ENCODE measurements around the gene GNB2.
"Not testable (repeated sequence)": the region's sequence is repeated elsewhere in the genome, so short reads cannot be mapped to it uniquely, and the experiment has no call there.

GNB2 gene

DNA sequence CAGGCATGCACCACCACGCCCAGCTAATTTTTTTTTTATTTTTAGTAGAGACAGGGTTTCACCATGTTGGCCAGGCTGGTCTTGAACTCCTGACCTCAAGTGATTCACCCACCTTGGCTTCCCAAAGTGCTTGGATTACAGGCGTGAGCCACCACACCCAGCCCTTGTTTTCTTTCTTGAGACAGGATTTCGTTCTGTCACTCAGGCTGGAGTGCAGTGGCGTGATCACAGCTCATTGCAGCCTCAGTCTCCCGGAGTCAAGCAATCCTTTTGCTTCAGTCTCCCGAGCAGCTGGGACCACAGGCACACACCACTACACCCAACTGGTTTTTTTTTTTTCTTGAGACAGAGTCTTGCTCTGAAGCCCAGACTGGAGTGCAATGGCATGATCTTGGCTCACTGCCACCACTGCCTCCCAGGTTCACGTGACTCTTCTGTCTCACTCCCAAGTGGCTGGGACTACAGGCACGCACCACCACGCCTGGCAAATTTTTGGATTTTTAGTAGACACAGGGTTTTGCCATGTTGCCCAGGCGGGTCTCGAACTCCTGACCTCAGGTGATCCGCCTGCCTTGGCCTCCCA lies 11.3 kb upstream of the GNB2 start:
- DNase-seq (ENCODE audit: extremely low read depth in 1 of 2, low read depth in 1 of 2), result not testable (repeated sequence)

DNA sequence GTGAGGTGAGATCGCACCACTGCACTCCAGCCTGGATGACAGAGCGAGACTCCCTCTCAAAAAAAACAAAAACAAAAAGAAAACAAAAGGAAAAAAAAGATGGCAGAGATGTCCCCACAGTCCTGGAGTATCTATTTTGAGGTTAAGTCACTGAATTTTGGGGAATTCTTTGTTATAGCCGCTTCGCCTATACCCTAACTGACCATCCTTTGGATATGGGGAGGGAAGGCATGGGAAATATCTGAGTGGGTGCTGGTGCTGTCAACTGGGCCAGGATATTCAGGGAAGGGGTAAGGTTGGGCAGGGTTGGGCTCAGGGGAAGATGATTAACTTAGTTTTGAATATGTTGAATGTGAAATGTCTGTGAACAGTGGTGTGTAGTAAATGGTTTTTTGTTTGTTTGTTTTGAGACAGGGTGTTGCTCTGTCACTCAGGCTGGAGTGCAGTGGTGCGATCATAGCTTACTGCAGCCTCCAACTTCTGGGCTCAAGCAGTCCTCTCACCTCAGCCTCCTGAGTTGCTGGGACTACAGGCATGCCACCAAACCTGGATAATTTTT lies 8.3 kb upstream of the GNB2 start:
- no peak for DNase-seq (ENCODE audit: extremely low read depth in 1 of 2, low read depth in 1 of 2)

DNA sequence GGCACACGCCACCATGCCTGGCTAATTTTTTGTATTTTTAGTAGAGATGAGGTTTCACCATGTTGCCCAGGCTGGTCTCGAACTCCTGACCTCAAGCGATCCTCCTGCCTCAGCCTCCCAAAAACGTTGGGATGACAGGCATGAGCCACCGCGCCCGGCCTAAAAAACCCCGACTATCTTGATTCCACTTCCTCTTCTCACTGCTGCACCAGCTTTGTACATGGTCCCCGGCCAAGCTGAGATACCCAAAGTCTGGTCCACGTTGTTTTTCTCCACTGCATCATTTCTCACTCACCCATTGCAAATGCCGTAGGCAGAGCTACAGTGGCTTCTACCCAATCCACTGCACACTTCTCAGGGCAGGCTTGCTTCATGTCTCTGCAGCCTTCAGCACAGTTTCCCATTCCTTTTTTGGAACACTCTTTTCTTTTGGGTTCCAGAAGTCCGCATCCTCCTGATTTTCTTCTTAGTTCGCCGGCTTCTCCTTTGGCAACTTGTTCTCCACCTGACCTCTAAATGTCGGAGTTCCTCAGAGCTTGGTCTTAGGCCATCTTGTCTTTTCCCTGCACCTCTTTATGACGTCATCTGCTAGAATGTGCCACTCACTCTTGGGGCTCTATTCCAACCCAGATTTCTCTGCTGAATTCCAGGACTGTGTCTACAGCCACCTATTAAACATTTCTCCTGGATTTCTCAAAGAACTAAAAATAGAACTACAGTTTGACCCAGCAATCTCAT lies 6.0 kb upstream of the GNB2 start:
- no peak for DNase-seq (ENCODE audit: extremely low read depth in 1 of 2, low read depth in 1 of 2)

DNA sequence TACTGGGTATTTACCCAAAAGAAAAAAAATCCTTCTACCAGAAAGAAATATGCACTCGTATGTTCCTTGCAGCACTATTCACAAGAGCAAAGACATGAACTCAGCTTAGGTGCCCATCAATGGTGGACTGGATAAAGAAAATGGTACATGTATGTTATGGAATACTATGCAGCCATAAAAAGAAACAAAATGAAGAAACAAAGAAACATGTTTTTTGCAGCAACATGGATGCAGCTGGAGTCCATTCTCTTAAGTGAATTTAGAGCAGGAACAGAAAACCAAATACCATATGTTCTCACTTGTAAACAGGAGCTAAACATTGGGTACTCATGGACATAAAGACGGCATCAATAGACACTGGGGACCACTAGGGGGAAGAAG lies 5.5 kb upstream of the GNB2 start:
- DNase-seq (ENCODE audit: extremely low read depth in 1 of 2, low read depth in 1 of 2), result no peak

DNA sequence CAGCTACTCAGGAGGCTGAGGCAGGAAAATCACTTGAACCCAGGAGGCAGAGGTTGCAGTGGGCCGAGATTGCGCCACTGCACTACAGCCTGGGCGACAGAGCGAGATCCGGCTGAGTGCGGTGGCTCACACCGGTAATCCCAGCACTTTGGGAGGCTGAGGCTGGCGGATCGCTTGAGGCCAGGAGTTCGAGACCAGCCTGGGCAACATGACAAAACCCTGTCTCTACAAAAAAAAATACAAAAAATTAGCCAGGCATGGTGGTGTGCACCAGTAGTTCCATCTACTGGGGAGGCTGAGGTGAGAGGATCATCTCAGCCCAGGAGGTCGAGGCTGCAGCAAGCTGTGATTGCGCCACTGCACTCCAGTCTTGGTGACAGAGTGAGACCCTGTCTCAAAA lies 4.4 kb upstream of the GNB2 start:
- not testable (repeated sequence) for DNase-seq (ENCODE audit: extremely low read depth in 1 of 2, low read depth in 1 of 2)

DNA sequence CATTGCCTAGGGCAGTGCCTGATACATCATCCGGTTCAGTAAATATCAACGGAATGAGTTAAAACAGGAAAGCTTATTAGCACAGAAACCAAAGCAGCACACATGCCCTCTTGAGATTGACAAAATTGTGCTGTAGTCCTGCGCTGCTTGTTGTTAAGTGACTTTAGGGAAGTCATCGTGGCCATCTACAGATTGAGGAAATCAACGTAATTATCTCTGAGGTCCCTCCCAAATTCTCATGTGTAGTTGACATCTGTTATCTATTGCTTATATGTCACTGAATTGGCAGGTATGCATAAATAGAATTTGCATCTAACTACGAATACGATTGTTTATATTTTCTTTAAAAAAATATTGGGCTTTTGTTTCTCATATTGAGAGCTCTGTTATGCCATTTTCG lies 3.5 kb upstream of the GNB2 start:
- DNase-seq (ENCODE audit: extremely low read depth in 1 of 2, low read depth in 1 of 2), result no peak

DNA sequence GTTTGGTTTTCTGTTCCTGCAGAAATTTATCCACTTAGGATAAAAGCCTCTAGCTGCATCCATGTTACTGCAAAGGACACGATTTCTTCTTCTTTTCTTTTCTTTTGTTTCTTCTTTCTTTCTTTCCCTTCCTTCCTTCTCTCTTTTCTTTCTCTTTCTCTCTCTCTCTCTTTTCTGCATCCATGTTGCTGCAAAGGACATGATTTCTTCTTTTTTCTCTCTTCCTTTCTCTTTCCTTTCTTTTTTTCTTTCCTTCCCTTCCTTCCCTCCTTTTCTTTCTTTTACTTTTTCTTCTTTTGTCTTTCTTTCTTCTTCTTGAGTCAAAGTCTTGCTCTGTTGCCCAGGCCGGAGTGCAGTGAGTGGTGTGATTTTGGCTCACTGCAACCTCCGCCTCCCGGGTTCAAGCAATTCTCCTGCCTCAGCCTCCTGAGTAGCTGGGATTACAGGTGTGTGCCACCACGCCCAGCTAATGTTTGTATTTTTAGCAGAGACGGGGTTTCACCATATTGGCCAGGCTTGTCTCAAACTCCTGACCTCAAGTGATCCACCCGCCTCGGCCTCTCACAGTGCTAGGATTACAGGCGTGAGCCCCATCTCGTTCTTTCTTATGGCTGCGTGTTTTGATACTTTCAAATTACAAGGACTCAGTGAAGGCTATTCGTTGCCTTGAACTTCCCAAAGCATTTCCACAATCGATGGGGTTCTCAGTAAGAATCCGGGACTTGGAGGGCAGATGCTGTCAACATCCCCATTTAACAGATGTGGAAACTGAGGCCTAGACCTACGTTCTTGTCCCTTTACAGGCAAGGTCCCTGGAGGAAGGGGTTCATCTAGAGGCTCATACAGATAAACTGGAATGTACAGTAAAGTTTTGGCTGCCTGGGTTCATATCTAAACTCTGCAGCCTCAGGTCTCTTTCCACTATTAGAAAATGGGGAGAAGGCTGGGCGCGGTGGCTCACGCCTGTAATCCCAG lies 1.9 kb upstream of the GNB2 start:
- DNase-seq (ENCODE audit: extremely low read depth in 1 of 2, low read depth in 1 of 2), result no peak

DNA sequence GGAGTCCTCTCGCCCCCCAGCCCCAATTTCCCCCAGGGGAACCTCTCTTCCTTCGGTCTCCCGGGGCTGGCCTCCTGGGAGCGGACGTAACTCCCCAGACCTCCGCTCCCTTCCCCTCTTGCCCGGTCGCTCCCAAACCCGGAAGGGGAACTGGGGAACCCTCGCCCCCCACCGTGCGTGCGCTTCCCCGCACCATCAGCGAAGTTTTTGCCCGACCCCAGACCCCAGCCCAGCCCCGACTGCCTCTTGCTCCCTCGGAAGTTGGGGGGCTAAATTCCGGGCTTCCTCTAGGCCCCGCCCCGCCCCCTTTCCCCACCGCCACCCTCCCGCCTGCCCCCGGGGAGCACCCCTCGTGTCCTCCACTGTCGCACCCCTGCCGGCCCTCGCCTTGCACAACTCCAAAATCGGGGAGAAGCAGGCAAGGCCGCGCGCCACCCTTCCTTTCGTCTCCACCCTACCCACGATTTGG lies 436 bp downstream of the GNB2 start:
- no peak for DNase-seq (ENCODE audit: extremely low read depth in 1 of 2, low read depth in 1 of 2)

DNA sequence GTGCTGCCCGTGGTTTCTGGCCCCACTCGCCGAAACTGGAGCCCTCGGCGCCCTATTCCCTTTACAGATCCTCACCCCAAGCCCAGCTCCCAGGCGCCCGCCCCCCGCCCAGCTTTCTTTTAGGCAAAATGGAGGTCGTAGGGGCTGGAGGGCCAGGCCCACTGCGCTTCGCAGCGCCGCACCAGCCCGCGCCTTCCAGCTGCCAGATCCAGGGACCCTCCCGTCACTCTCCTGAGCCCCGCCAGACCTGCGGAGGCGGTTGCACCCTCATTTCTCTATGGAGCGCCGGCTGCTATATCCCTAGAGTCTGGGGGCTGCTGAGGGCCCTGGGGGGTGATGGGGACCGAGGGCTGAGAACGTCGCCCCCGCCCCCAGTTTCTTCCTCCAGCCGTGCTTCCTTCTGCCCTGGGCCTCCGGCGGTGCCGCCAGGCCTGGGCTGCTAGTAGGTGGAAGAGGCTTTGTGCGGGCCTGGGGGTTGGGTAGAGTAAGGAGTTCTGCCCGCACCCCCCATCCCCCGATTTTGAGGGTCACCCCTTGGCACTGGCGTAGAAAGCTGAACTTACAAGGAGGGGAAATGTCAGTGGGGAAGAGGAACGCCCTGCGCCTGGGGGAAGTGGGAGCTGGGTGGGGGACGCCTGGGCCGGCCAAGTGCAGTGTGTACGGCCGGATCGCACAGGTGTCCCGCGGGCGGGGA lies 1.0 kb downstream of the GNB2 start:
- no peak for DNase-seq (ENCODE audit: extremely low read depth in 1 of 2, low read depth in 1 of 2)

DNA sequence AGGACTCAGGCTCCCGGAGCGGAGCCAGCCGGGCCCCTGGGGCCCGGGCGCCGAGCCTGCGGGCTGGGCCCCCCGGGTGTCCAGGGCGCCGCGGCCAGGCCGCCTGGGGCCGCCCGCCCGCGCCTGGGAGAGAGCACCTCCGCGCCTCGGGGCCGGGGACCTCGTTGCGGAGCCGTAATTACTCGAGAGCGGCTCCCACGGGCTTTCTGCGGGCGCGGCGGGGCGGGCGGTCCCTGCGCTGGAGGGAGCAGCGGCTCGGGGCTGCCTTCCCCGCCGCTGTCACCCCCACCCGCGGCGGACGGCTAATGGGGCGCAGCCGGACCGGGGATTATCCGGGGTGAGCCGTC lies 1.5 kb downstream of the GNB2 start:
- no peak for DNase-seq (ENCODE audit: extremely low read depth in 1 of 2, low read depth in 1 of 2)

DNA sequence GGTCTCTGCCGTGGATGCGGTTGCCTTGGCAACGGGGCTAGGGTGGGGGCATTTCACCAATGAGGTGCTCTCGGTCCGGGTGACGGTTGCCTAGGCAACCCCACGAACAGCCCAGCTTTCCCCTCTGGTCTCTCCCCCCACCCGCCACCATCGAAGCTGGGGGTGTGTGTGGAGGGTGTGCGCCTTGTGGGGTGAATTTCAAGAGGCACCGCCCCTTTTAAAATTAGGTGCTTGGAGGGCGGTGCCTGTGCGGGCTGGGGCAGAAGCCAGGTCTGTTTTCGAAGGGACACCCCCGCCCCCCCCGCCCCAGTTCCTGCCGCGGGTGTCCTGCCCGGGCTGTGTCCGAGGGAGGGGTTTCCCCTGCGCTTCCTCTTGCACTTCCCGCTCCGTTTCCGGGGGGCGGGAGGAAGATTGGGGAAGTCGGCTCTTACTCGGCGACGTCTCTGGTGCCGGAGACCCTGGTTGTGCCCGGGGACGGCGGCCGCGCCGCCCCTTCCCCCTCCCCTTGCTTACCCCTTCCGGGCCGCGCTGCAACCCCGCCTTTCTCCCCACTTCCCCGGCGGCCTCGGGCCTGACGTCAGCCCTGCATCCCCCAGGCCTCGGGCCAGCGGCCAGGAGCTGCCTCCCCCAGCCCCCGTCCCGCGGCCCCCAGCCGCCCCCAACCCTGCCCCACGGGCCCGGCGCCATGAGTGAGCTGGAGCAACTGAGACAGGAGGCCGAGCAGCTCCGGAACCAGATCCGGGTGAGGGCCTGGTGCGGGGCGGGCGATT lies 2.2 kb downstream of the GNB2 start:
- peak; percentile 71 to 74 for DNase-seq (ENCODE audit: extremely low read depth in 1 of 2, low read depth in 1 of 2)

DNA sequence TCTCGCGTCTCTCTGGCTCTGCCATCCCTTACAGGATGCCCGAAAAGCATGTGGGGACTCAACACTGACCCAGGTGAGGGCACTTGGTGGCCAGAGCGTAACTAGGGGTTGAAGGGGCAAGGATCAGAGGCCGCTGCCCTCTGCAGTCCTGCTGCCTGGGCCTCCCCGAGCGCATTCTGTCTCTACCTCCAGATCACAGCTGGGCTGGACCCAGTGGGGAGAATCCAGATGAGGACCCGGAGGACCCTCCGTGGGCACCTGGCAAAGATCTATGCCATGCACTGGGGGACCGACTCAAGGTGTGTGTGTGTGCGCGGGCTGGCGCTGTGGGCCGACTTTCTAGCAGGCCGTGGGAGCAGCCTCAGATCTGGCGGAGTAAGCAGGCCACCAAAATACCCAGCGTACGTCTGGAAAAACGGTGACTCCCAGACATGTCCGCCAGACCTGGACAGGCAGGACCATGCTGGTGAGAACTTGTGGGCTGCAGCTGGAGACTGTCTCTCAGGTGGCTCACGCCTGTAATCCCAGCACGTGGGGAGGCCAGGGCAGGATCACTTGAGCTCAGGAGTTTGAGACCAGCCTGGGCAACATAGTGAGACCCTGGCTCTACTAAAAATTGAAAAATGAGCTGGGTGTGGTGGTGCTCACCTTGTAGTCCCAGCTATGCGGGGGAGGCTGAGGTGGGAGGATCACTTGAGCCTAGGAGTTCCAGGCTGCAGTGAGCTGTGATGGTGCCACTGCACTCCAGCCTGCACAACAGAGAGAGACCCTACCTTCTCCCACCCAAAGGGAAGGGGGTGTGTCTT lies 3.2 kb downstream of the GNB2 start:
- DNase-seq (ENCODE audit: extremely low read depth in 1 of 2, low read depth in 1 of 2), result no peak

DNA sequence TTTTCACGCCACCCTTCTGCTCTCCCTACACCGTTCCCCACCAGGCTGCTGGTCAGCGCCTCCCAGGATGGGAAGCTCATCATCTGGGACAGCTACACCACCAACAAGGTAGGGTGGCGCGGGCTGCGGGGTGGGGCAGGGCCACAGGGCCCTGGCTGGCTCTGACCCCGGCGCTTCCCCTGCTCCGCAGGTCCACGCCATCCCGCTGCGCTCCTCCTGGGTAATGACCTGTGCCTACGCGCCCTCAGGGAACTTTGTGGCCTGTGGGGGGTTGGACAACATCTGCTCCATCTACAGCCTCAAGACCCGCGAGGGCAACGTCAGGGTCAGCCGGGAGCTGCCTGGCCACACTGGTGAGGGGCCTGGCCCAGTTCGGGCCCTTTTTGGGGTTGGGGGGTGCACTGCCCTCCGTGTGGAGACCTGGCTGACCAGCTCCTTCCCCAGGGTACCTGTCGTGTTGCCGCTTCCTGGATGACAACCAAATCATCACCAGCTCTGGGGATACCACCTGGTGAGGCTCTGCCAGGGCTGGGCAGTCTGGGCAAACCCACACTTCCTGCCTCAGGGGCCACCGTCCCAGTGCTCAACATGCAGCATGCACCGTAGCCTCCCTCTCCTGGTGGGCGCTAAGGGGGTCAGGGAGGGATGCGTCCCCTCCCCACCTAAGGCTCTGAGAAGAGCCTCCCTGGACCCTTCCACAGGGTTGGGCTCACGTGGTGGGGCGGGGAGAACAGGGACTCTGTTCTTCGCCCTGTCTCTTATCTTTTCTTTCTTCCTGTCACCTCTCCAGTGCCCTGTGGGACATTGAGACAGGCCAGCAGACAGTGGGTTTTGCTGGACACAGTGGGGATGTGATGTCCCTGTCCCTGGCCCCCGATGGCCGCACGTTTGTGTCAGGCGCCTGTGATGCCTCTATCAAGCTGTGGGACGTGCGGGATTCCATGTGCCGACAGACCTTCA lies 4.0 kb downstream of the GNB2 start:
- DNase-seq (ENCODE audit: extremely low read depth in 1 of 2, low read depth in 1 of 2), result no peak

DNA sequence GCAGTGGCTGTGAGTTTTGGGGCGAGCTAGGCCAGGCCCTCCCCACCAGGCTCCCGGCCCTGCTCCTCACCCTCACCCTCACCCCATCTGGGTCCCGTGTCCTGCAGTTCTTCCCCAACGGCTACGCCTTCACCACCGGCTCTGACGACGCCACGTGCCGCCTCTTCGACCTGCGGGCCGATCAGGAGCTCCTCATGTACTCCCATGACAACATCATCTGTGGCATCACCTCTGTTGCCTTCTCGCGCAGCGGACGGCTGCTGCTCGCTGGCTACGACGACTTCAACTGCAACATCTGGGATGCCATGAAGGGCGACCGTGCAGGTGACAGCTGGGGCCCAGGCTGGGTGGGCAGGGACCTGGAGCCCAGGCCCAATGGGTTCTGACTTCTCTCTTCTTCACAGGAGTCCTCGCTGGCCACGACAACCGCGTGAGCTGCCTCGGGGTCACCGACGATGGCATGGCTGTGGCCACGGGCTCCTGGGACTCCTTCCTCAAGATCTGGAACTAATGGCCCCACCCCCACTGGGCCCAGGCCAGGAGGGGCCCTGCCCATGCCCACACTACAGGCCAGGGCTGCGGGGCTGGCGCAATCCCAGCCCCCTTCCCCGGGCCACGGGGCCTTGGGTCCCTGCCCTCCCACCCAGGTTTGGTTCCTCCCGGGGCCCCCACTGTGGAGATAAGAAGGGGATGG lies 4.9 kb downstream of the GNB2 start:
- no peak for DNase-seq (ENCODE audit: extremely low read depth in 1 of 2, low read depth in 1 of 2)

DNA sequence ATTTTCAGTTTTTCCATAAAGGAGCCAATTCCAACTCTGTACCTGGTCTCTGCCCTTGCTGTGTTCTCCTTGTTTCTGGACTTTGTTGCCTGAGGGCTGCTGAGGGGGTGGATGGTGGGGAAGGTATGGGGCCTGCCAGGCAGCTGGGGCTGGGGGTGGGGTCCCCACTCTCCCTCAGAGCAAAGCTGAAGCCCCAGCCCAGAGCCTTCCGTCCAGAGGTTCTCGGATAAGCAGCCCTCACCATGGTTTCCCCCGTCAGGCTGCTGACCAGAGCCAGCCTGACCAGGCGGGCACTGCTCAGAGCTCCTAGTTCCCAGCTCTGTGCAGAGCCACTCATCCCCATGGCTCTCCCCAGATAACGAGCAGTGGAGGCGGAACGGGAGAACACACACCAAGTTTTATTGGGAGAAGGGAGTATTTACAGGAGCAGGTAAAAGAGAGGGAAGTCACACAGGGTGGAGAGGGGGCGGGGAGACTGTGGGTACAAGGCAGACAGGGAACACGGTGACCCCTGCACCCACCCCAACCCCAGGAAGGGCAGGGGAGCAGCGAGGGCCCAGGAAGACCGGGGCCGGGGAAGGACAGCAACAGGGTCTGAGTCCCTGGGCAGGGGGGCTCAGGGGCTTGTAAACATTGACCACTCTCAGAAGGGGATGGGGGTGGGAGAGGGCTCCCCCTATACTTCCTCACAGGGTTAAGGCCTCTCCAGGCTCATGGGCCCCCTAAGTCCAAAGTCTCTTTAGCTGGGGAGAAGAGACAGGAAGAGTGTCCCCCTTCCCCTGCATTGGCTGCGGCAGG lies 5.8 kb downstream of the GNB2 start:
- no peak for DNase-seq (ENCODE audit: extremely low read depth in 1 of 2, low read depth in 1 of 2)

DNA sequence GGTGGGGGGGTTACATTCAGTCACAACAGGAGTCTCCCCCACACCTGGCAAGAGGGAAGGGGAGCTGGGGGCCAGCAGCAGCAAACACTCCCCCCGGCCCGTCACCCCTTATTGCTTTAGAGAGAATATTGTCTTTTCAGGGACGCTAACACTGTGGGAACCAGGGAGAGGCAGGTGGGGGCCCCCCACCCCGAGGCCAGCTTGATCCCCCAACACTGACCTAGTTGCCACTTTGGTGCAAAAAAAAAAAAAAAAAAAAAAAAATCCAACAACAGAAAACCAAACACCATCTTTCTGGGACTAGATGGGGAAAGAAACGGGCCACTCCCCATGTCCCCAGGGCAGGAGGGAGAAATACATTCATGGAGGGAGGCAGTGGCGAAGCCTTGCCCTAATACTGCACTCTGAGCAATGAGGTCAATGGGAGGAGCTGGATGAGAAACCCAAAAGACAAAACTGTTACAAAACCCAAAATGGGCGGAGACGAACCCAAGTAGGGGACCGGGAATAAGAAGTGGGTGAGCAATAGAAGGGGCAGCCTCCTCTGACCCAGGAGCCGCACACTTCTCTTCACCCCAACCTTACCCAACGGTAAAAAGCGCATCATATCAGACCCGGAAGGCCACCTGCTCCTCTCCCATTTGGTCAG lies 6.5 kb downstream of the GNB2 start:
- DNase-seq (ENCODE audit: extremely low read depth in 1 of 2, low read depth in 1 of 2), result no peak
